Thymus (tissue), 11 donors: Measurements from ENCODE around the gene NME9. TPM values are rescaled to one million over a fixed set of nuclear protein-coding genes. Genes with fewer than 3 reads are reported as not detected.

Experiments
- DNase-seq, 9 donors: peaks; one replicate each; pipeline ENCODE4 v3.0.0-alpha.2; 2013; ENCODE audit warnings: low spot score in 9 of 9, low read depth in 6 of 9, missing footprints in 1 of 9
- H3K27ac ChIP-seq, 2 donors: one replicate each; pipeline ENCODE4 v1.5.1; 2013; ENCODE audit warnings: control low read depth in 1 of 2, low read depth in 1 of 2, low read length in 1 of 2, mild to moderate bottlenecking in 1 of 2, moderate library complexity in 1 of 2
- H3K27me3 ChIP-seq, 2 donors: one replicate each; pipeline ENCODE4 v1.5.1; 2013; ENCODE audit warnings: low read length in 1 of 2; ENCODE audit not compliant: control insufficient read depth in 2 of 2, insufficient read depth in 1 of 2
- H3K36me3 ChIP-seq, 2 donors: one replicate each; pipeline ENCODE4 v1.5.1; 2013; ENCODE audit warnings: low read length in 1 of 2, mild to moderate bottlenecking in 1 of 2, moderate library complexity in 1 of 2; ENCODE audit not compliant: control insufficient read depth in 2 of 2, insufficient read depth in 2 of 2
- H3K4me1 ChIP-seq, 2 donors: one replicate each; pipeline ENCODE4 v1.5.1; 2013; ENCODE audit warnings: low read length in 2 of 2; ENCODE audit not compliant: control insufficient read depth in 2 of 2, insufficient read depth in 2 of 2
- H3K4me3 ChIP-seq, 2 donors: one replicate each; pipeline ENCODE4 v1.5.1; 2013; ENCODE audit warnings: low read length in 2 of 2, control low read depth in 1 of 2, mild to moderate bottlenecking in 1 of 2
- H3K9me3 ChIP-seq, 2 donors: one replicate each; pipeline ENCODE4 v1.5.1; 2013; ENCODE audit warnings: low read length in 1 of 2, mild to moderate bottlenecking in 1 of 2; ENCODE audit not compliant: control insufficient read depth in 2 of 2, insufficient read depth in 1 of 2
- WGBS: extraction: QIAGEN DNeasy Blood & Tissue Kit; methylation state at CpG from one replicate; pipeline ENCODE4 v1.1.7; 2013; 5-methylcytosine and 5-hydroxymethylcytosine counted together
- polyA plus RNA-seq: library from polyadenylated mRNA; stranded (reverse); fragments of 200-250 nt; gene quantifications from one replicate; pipeline ENCODE4 v1.2.3, GENCODE V29; 2013
- total RNA-seq: library from RNA; stranded (reverse); fragments of 120-200 nt; gene quantifications from one replicate; pipeline ENCODE4 v1.2.4, GENCODE V29; 2013
- donor health status: healthy.

Gene NME9
- total and polyA plus RNA-seq, 2 donors = 0.42 to 1.5 TPM

GRCh38 chr3:138340511-138340910, 10.9 kb upstream of the NME9 start:
- H3K27ac ChIP-seq = no peak overlapping the region
- WGBS = 96% methylated on average over 5 of the region's 5 CpGs
- H3K36me3 ChIP-seq = no peaks in the 10 kb centered on the region
- DNase-seq = no peak
- H3K4me3 ChIP-seq = no peak overlapping the region
- H3K4me1 ChIP-seq = no peaks in the 10 kb centered on the region
- no peaks in the 10 kb centered on the region for H3K9me3 ChIP-seq
- H3K27me3 ChIP-seq = peaks cover 0 to 4% of the 10 kb centered on the region in 2 donors

DNA sequence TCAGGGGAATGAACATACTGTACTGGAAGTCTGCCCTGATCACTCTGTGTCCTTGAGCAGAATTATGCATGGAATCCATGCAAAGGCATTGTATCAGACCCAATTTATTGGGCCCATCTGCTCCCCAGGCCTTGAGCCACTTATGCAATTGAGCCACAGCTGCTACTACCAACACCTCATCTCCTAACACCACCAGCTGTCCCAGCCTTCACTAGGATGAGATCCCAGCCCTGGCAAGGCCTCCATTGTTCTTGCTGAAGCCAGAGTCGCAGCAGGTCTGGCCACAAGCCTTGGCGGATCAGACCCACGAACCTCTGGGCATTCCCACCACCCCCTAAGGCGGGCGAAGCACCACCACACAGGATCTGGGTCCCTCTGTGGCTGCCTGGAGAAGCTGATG, 9.2 kb upstream of the NME9 start:
- no peaks in the 10 kb centered on the region for H3K4me1 ChIP-seq
- peaks cover 0 to 2% of the 10 kb centered on the region in 2 donors for H3K27me3 ChIP-seq
- no peak for DNase-seq
- H3K4me3 ChIP-seq = no peak overlapping the region
- no peak overlapping the region for H3K27ac ChIP-seq
- no peaks in the 10 kb centered on the region for H3K9me3 ChIP-seq
- no peaks in the 10 kb centered on the region for H3K36me3 ChIP-seq
- 97% methylated on average over 5 of the region's 5 CpGs for WGBS

DNA sequence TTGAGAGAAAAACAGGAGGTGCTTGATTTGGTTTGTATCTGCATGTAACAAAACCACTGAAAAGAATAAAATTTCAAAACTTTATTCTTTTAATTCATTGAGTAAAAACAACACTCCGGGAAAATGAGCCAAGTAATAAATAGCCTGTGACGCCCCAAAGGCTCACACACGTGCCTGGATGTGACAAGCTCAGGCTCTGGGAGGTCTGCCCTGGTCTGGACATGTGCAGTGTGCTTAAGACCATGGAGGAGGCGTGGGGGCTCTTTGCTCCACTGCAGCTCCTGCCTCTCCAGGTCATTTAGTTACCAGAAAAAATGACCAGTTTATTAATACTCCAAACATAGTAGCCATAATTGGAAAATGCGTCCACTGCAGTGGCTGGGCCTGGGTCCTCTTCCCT, 8.6 kb upstream of the NME9 start:
- Histone ChIP-seq H3K36me3 (no peaks in the 10 kb centered on the region), H3K9me3 (no peaks in the 10 kb centered on the region), H3K27ac (no peak overlapping the region), H3K4me1 (no peaks in the 10 kb centered on the region), H3K4me3 (no peak overlapping the region), H3K27me3 (peaks cover 0 to 2% of the 10 kb centered on the region in 2 donors)
- 74% methylated on average over 5 of the region's 5 CpGs for WGBS
- no peak for DNase-seq

- no peak for DNase-seq
- no peaks in the 10 kb centered on the region for H3K27me3 ChIP-seq
- H3K9me3 ChIP-seq = no peaks in the 10 kb centered on the region
- 95% methylated on average over 4 of the region's 4 CpGs for WGBS
- H3K4me3 ChIP-seq = no peak overlapping the region
- H3K4me1 ChIP-seq = no peaks in the 10 kb centered on the region
- H3K27ac ChIP-seq = no peak overlapping the region
- no peaks in the 10 kb centered on the region for H3K36me3 ChIP-seq
Observed at GRCh38 chr3:138336454-138336999, 6.9 kb upstream of the NME9 start.

GRCh38 chr3:138334608-138335007, 5.0 kb upstream of the NME9 start:
- 94% methylated on average over 4 of the region's 4 CpGs for WGBS
- no peak overlapping the region for H3K27ac ChIP-seq
- no peak overlapping the region for H3K4me3 ChIP-seq
- no peaks in the 10 kb centered on the region for H3K9me3 ChIP-seq
- H3K4me1 ChIP-seq = peaks cover 0 to 2% of the 10 kb centered on the region in 2 donors
- no peaks in the 10 kb centered on the region for H3K36me3 ChIP-seq
- DNase-seq = no peak
- H3K27me3 ChIP-seq = no peaks in the 10 kb centered on the region

GRCh38 chr3:138332472-138333073, 2.9 kb upstream of the NME9 start:
- Histone ChIP-seq H3K9me3 (no peaks in the 10 kb centered on the region), H3K4me3 (no peak overlapping the region), H3K27me3 (no peaks in the 10 kb centered on the region), H3K27ac (no peak overlapping the region), H3K36me3 (no peaks in the 10 kb centered on the region), H3K4me1 (peaks cover 0 to 7% of the 10 kb centered on the region in 2 donors)
- peak in 1 of 9 donors; percentile 41 for DNase-seq
- WGBS = 58% methylated on average over 4 of the region's 4 CpGs

- no peaks in the 10 kb centered on the region for H3K9me3 ChIP-seq
- H3K27me3 ChIP-seq = no peaks in the 10 kb centered on the region
- H3K27ac ChIP-seq = no peak overlapping the region
- no peak for DNase-seq
- peaks cover 0 to 7% of the 10 kb centered on the region in 2 donors for H3K4me1 ChIP-seq
- 95% methylated on average over 6 of the region's 6 CpGs for WGBS
- H3K4me3 ChIP-seq = no peak overlapping the region
- H3K36me3 ChIP-seq = no peaks in the 10 kb centered on the region
Observed at GRCh38 chr3:138331143-138331894, 1.7 kb upstream of the NME9 start.

- no peak overlapping the region for H3K27ac ChIP-seq
- peak overlapping the region; percentile 57 to 77 for H3K4me3 ChIP-seq
- 10% methylated on average over 7 of the region's 7 CpGs for WGBS
- no peaks in the 10 kb centered on the region for H3K27me3 ChIP-seq
- peaks cover 0 to 7% of the 10 kb centered on the region in 2 donors for H3K4me1 ChIP-seq
- H3K36me3 ChIP-seq = no peaks in the 10 kb centered on the region
- DNase-seq = no peak
- no peaks in the 10 kb centered on the region for H3K9me3 ChIP-seq
Observed at GRCh38 chr3:138329984-138330293, 288 bp upstream of the NME9 start.

- H3K36me3 ChIP-seq = no peaks in the 10 kb centered on the region
- 63% methylated on average over 2 of the region's 2 CpGs for WGBS
- H3K9me3 ChIP-seq = no peaks in the 10 kb centered on the region
- H3K27ac ChIP-seq = no peak overlapping the region
- no peak overlapping the region for H3K4me3 ChIP-seq
- H3K4me1 ChIP-seq = peaks cover 0 to 7% of the 10 kb centered on the region in 2 donors
- DNase-seq = no peak
- H3K27me3 ChIP-seq = no peaks in the 10 kb centered on the region
Observed at GRCh38 chr3:138328341-138328740, 1.3 kb downstream of the NME9 start.
